GM21447 (cell line): ENCODE data around the gene UNCX.

Source experiments
- ATAC-seq: cut with Tn5 transposase; IDR thresholded peaks from one replicate; pipeline ENCODE4 v1.9.1; 2021; ENCODE audit not compliant: unreplicated experiment

UNCX gene

DNA sequence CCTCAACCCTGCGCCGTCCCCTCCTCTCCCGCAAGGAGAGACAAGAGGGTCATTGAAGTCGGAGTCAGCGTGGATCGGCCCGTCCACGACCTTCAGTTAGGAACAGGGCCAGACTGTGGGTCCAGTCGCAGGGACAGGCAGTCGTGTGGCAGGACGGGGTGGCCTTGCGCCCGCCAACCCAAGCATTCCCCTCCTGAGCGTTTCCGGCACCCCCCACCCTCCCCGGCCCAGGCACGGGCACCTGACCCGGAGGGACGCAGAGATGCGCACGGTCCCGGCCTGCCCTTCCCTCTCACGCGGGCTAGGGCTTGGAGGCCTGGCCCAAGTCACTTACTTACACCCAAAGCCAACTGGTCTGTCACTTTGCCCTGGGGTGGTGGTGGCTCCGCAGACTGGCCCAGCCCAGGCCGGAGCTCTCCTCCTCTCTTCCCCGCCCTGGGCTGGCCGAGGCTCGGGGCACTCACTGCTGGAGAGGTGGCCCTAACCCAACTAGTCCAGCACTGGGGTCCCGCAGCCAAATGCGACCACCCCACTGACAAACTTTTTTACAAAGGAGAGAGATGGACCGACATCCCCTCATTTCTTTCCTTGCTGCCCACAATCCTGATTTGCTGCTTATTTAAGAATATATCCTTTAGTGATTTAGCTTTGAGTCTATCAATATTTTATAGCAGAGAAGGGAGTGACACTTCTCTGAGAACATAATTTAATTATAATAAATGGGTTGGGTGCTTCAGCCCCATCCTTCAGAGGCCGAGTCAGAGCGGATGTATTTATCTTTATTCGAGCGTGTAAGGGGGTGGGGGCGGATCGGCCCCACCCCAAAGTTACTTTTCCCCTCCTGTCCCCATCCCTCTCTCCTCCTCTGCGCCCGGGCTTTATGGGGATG is 1.2 kb upstream of the UNCX start:
- ATAC-seq, result no peak

DNA sequence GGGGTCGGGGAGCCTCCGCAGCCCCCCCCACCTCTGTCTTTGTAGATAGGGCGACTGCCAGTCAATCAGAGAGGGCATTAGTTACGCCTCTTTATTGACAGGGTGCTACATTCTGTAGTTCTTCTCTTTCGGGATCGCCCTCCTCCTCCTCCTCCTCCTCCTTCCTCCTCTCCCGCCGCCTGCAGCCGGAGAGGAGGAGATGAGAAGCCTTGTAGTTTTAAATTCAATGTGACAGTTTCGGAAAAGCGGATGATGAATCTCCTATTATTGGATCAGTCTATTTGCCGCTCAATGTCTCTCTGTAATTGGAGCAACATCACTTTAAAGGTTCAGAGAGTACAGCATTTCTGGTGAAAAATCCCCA is 587 bp upstream of the UNCX start:
- ATAC-seq, result no peak

DNA sequence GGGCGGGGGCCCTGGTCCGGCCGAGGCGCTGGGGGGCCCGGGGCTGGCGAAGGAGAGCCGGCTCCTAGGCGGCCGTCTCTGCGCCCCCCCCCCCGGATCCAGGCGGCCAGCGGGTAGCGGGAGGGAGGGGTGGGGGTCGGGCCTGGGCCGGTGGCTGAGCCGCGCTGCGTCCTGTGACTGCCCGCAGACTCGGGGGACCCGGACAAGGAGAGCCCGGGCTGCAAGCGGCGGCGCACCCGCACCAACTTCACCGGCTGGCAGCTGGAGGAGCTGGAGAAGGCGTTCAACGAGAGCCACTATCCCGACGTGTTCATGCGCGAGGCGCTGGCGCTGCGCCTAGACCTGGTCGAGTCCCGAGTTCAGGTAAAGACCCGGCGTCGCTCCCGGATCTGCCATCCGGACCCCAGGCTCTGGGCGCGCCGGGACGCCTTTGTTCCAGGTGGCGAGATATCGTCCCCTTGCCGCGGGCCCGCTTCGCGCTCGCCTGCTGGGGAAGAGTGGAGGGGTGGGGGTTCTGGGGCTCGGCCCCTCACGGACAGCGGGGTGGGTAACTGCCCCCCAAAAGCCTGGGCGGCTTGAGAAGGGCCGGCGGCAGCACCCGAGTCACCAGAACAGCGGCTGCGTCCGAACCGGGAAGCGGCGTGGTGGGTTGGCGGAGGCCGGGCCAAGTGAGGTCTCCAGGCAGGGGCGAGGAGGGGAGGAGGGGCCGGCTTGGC is 819 bp downstream of the UNCX start:
- no peak for ATAC-seq

DNA sequence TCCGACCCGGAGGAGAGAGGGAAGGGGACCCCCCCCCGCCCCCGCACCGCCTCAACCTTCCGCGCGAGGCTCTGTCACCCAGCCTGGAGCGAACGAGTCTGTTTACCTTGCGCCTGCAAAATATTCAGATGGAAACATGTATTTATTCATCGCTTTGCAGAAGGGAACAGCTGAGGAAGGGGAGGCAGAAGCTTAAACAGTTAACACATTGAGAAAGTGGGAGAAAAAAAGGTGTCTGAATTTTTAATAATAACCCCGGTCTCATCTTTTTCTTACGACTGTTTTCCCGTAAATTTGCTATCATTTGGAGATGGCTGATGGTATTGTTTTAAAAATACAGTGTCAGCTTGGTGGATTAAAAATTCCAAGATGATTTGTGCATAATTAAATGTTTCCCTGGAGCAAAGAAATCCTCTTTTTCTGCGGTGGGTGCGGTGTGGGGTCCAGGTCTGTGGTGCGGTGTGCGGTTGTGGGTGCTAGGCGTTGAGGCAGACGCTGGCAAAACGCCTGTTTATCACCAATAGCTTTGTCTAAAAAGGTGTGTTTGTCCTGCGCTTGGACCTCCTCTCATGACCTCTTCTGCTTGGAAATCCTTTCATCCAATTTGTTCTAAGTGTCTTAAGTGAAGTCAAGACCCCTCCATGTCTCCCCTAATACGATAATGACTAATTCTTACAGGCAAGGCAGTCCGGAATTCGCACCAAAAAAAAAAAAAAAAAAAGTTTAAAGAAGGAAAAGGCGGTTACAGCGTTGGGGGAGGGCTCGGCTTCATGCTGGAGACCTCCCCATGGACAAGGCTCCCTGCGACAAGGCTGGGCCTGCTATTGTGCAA is 1.6 kb downstream of the UNCX start:
- ATAC-seq, result no peak

DNA sequence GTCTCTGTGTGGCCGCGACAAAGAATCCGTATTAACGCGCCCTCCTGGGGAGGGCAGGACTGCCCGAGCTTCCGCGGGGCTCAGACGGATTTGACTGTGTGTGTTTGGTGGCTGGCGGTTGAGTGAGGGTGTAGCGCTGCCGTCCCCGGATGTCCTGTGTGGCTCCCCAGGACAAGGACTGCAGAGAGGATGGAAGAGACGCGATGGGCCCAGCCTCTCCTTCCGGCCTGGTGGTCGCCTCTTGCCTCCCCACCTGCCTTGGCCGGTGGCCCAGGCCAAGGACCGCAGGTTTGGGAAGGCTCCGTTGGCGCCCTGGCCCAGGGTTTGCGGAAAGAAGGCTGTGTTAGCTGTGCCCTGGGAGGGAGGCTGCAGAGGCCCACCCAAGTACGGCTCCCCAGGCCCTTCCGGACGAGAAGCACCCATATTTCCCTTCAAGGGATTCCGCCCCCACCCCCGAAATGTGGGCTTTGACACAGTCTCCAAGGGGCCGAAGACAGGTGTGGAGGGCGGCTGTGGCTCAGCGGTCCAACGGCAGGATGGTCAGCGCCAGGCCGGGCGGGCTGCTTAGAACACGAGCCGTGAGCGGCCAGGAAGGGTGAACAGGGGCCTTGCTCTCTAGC is 2.3 kb downstream of the UNCX start:
- ATAC-seq, result no peak

DNA sequence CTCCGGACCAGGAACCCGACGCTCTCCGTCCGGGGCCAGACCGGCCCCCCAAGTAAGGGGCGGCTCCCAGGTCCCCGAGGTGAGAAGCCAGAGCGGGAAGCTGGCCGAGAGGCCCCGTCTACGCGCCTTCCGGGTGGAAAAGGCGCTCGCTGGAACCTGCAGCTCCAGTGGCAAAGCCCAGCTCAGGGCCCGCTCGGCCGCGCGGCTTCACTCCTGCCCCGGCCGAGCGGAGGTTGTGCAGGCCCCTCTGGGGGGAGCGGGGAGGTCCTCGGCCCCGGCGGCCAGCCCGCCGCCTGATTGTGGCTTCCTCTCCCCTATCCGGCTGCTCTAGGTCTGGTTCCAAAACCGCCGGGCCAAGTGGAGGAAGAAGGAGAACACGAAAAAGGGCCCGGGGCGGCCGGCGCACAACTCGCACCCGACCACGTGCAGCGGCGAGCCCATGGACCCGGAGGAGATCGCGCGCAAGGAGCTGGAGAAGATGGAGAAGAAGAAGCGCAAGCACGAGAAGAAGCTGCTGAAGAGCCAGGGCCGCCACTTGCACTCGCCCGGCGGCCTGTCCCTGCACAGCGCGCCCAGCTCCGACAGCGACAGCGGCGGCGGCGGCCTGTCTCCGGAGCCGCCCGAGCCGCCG is 2.9 kb downstream of the UNCX start:
- no peak for ATAC-seq

DNA sequence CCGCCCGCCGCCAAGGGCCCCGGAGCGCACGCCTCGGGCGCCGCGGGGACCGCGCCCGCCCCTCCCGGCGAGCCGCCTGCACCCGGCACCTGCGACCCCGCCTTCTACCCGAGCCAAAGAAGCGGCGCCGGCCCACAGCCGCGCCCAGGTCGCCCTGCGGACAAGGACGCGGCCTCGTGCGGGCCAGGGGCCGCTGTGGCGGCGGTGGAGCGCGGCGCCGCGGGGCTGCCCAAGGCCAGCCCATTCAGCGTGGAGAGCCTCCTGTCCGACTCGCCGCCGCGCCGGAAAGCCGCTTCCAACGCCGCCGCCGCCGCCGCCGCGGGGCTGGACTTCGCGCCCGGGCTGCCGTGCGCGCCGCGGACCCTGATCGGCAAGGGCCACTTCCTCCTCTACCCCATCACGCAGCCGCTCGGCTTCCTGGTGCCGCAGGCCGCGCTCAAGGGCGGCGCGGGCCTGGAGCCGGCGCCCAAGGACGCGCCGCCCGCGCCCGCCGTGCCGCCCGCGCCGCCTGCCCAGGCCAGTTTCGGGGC is 3.5 kb downstream of the UNCX start:
- ATAC-seq, result no peak

DNA sequence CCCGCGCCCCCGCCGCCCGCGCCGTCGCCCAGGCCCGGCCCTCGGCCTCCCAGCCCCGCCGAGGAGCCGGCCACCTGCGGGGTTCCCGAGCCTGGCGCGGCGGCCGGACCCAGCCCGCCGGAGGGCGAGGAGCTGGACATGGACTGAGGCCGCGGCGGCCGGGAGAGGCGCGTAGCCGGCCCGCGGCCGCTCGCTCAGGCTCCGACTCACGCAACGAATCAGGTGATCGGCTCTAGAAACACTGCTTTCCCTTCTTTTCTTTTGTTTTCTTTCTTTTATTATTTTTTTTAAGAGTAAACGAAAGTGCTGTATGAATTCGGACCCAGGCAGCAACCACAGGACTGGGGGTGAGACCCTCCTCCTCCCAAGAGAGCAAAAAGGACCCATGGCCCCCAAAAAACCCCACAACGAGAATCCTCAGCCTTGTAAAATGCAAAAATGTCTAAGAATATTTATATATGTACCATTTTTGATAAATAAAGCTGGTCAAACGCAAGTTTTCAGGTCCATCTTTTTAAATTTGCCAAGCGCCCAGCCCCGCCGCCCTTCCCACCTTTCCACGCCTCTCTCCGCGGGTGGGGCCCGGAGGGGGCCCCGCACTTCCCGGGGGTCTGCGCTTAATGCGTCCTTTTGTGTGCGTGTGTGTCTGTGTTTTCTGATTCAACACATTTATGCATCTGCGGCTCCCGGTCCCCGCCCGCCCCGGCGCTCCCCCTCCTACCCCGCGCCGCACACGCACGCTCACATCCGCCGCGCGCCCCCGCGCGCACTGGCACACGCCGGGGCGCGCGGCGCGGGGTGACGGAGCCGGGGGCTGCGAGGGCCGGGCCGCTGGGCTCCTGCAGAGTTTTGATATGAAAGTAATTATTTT is 4.4 kb downstream of the UNCX start:
- no peak for ATAC-seq

DNA sequence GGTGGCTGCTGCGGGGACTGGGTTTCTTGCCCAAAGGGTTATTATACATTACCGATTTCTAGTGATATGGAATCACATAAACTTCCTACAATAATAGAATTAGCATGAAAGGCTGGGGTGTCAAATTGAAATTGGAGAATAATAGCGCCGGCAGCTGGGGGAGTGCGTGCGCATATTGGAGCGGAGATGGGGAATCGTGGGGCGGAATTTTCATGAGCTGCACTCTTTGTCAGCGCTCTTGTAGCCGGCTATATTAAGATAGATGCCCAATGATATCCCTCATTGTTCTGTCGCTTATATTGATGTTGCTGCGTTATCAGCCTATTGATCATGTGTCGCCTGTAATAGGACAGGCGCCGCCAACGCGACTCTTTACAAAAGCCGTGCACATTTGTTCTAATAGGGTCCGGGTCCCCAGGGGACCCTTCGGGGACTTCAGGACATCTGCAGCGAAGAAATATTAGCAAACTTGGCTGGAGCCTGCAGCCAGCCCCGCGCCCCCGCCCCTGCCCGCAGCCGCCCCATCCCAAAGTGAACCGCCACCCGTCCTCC is 5.1 kb downstream of the UNCX start:
- ATAC-seq, result no peak

DNA sequence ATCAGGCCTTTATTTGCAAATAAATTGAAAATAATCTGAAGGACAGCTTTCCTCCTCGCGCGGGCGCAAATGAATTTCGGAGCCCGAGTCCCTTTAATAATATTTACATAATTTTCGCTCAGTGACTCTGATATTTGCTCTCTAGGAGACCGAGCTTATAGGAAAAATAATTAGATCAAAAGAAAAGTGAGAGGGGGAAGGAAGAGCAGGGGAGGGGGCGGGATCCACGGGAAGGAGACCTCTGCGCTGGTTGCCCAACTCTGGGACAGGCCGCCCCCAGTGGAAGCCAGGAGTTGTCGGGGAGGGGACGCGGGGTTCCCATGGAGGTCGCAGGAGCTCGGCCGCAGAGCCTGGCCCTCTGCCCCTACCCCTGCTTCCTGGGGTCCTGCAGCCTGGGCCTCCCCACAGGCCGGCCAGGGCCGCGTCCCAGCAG is 5.8 kb downstream of the UNCX start:
- ATAC-seq, result no peak

DNA sequence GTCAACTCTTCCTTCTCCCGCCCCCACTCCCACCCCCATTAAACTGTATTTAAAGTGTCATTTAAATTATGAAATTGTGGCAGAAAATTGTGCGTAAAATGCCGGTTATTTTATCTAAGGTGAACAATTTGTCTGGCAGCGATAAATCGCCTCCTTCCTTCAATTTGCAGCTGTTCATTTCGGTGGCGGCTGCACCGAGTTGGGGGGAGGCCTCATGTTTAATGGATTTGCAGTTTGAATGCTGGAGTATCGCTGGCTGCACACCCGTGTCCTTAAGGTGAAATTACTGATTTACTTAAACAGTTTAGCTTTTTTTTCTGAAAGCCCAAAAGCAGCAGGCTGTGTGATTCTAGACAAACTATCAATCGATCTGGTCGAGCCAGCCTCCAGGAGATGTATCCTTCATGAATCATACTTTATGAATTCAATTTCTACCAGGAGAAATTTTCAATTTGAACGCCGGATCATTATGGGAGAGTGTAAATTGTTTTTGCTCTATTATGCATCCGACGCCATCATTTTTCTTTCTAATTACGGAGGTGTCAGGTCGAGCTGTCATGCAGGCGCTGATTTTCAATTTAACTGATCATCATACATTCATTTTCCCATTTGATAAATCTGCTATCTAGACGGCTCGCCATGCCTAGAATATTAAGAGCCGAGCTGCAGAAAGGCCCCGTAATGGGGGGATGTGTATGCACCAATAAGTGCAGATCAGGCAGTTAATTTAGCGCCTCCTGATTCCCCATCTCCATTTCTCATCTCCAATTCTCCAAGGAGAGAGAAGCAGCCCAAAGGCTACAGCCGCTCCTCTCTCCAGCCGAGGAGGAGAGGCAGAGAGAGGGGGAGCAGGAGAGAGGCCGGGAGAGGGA is 6.5 kb downstream of the UNCX start:
- ATAC-seq, result no peak

DNA sequence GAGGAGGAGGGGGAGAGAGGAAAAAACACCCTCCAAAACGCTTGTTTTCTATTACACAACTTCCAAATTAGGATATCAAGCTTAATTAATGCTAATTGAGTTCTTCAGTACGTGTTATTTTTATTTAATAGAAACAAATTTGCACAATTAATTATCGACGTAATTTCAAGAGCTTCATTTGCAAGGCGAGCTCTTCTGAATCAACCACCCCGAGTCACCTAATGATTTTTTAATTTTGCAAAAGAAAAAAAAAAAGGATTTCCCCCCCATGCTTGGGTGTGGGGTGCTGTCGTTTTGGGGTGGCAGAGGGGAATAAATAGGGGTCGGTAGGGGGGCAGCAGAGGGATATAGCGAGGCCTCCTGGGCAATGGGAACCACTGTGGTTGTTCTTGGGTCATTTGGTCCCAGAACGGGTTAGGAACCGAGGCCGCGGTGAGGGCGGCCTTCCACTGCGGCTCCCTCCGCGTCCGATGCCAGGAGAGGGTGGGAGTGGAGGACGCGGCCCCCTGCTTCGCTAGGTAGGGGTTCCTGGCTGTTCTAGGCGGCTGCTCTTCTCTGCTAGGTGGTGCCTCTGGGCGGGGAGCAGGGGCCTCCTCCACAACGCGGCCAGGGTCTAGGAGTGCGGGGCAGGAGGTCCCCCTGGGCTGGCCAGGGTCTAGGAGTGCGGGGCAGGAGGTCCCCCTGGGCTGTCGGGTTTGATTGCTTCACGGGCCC is 7.3 kb downstream of the UNCX start:
- ATAC-seq, result no peak

DNA sequence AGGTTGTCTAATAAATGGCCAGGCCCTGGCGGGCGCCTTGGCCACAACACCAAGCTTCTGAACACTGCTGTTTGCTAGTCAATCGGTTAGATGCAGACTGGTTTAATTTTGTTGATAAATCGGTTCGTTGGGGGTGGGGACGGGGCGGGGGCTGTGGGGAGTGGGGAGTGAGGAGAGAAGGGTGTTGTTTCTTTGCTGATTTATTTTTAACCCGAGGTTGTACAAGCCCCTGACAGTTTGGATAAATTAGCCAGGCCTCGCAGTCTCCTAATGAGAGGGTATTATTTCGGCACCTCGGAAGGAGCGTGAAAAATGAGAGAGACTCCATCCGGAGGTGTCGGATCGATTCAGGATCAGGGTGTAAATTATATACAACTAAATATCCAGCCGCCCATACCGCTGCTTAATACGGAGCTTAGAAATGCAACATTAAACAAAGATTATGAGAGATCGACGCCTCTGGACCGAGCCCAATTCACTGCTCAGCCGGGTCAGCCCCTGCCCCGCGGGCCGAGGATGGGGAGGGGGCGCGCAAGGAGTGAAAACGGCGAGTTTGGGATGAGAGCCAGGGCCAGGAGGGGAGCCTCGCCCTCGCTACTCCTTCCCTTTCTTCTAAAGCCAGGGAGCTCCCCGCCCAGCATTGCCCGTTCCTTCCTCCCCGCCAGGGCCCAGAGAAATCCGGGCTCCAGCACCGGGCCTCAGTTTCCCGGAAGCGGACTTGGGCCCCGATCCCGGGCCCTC is 8.0 kb downstream of the UNCX start:
- no peak for ATAC-seq

DNA sequence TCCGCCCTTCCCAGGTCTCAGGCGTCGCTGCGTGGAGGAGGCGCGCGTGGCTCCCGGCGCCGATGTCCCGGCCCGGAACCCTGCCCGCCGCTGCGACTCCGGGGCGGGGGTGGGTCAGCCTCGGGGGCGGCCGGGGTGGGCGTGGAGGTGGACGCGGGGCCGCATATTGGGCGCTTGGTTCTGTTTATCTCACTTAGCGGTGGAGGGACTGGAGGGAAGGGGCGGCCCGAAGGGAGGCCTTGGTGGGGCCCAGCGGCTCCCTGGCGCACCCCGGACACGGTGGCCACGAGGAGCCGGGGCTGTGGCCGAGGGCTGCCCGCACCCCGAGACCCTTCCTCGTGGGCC is 8.6 kb downstream of the UNCX start:
- no peak for ATAC-seq

DNA sequence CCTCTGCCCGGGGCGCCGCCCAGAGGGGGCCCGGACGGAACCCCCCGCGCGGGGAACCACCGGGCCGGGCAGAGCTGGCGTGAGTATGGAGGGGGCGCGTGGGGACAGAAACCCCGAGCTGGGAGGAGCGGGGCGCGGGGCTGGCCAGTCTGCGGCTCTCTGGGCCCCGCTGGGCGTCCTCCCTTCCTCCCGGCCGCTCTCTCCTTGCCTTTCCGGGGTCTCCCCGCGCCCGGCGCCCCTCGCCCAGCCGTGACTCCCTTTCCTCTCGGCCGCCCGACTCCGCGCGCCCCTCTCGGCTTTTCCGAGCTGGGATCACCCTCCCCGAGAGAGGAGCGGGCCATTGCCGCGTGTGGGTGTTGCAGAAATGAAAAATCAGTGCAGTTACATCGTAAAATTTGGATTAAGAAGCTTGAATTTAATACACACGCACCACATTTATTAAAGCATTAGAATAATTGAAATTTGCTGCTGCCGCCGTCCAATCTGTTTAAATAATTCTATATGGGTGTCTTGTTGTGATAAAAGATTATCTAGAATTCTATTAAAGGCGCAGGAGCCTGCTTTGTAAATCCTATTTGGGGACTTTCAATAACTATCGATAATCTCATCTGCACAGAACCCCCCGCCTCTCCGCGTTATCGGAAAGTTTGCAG is 9.1 kb downstream of the UNCX start:
- no peak for ATAC-seq

DNA sequence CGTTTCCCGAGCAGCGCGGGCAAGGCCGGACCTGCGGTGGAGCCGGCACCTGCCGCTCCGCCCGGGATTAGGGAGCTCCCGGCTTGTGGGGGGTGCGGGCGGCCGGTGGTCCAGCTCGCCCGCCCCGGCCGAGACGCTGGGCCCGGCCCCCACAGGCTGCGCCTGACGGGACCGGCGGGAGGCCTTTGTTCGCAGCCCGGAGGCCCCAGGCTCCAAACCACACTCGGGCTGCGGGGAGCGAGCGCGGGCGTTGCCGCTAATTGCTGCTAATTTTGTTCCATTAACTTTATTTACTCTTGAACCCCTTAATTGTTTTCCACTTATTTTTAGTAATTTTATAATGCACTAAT is 9.6 kb downstream of the UNCX start:
- no peak for ATAC-seq
